Measurements from ENCODE around the gene HDAC5.
"Not testable (repeated sequence)": the region's sequence is repeated elsewhere in the genome, so short reads cannot be mapped to it uniquely, and the experiment has no call there.

GRCh38 chr17:44034688-44035087 lies 88.8 kb downstream of the HDAC5 start:
- not testable (repeated sequence) for TF ChIP-seq ZNF24 (tag by site-specific recombination; IDR thresholded peaks at IDR 0.05); CTCF (tag by site-specific recombination; IDR thresholded peaks at IDR 0.05); ZNF660 (tag by site-specific recombination; IDR thresholded peaks at IDR 0.05); ZNF626 (tag by site-specific recombination; IDR thresholded peaks at IDR 0.05); MYNN (tag by site-specific recombination; IDR thresholded peaks at IDR 0.05; ENCODE audit: borderline replicate concordance); ATF2 (tag by site-specific recombination; IDR thresholded peaks at IDR 0.05; ENCODE audit: low read depth); ZBTB8A (tag by site-specific recombination; IDR thresholded peaks at IDR 0.05); ZNF791 (tag by site-specific recombination; IDR thresholded peaks at IDR 0.05); OSR2 (tag by site-specific recombination; IDR thresholded peaks at IDR 0.05)
